ENCODE data around the gene PRIM2. TPM values are rescaled to one million over a fixed set of nuclear protein-coding genes. Genes with fewer than 3 reads are reported as not detected.
"Not testable (repeated sequence)": the region's sequence is repeated elsewhere in the genome, so short reads cannot be mapped to it uniquely, and the experiment has no call there.

Gene PRIM2
- total and polyA plus RNA-seq, 9 of the 15 experiments (the other 6 are each of a cell fraction or from before 2014, with no cell fraction given): 19.8 to 57.5 (median 33.4) TPM

DNA sequence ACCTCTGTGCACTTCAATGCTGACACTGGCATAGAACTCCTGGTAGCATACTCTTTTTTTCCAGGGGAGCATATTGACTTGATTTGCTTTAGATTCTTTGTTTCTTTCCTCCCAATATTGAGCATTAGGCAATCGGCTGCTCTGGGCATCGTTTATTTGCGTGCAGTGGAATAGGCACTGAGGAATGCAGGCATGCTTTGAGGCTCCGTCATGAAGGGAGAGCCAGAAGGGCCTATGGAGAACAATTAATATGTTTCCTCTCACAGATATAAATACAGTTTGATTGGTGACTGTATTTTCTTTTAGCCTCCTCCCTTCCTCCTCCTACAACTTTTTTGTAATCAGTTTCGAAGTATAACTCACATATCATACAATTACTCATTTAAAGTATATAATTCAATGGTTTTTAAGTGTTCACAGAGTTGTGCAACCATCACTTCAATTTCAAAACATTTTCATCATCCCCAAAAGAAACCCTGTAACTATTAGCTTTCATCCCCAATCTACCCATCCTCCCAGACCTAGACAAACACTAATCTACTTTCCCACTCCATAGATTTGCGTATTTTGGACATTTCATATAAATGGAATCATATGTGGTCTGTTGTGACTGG, 157.5 kb downstream of the PRIM2 start:
- in situ Hi-C loops (cut with MboI); H2AFZ ChIP-seq (ENCODE audit: low read depth, low read length); H3K4me1 ChIP-seq (replicated peaks in 1 of 2; ENCODE audit: control insufficient read depth in 2 of 2, insufficient read depth in 2 of 2, low read length in 2 of 2); ATAC-seq; H3K9me3 ChIP-seq (replicated peaks; ENCODE audit: control insufficient read depth, insufficient read depth, low read depth, low read length); H3K79me2 ChIP-seq (ENCODE audit: control insufficient read depth, insufficient read depth, low read length); H3K27me3 ChIP-seq (ENCODE audit: control insufficient read depth in 2 of 2, insufficient read depth in 2 of 2, low read length in 2 of 2); CTCF ChIA-PET (ENCODE audit: low intra/inter-chr PET ratio); DNase-seq (ENCODE audit: extremely low read depth in 1 of 4, low spot score in 3 of 4); H4K20me1 ChIP-seq (replicated peaks; ENCODE audit: control insufficient read depth, insufficient read depth, low read length); H3K36me3 ChIP-seq (ENCODE audit: control insufficient read depth, insufficient read depth, low read length); H3K9me1 ChIP-seq (ENCODE audit: control insufficient read depth, insufficient read depth, low read length); H3K27ac ChIP-seq (ENCODE audit: extremely low read depth, low read depth, low read length); H3K9ac ChIP-seq (ENCODE audit: insufficient read depth in 1 of 2, low read depth in 2 of 2, low read length in 2 of 2); BruUV-seq (replicated peaks); H3K4me2 ChIP-seq (ENCODE audit: insufficient read depth, low read length); H3K4me3 ChIP-seq; intact Hi-C loops (cut with micrococcal nuclease); POLR2A ChIA-PET; FAIRE-seq: not testable (repeated sequence)
- 74% methylated on average over 6 of the region's 6 CpGs for WGBS (ENCODE audit: insufficient coverage, low coverage, missing lambda C conversion rate)

- H3K27me3 ChIP-seq (ENCODE audit: control insufficient read depth in 2 of 2, insufficient read depth in 2 of 2, low read length in 2 of 2); CTCF ChIA-PET (ENCODE audit: low intra/inter-chr PET ratio); BruUV-seq (replicated peaks); H3K27ac ChIP-seq (ENCODE audit: extremely low read depth, low read depth, low read length); H3K9ac ChIP-seq (ENCODE audit: insufficient read depth in 1 of 2, low read depth in 2 of 2, low read length in 2 of 2); H2AFZ ChIP-seq (ENCODE audit: low read depth, low read length); H3K4me2 ChIP-seq (ENCODE audit: insufficient read depth, low read length); H3K36me3 ChIP-seq (ENCODE audit: control insufficient read depth, insufficient read depth, low read length); intact Hi-C loops (cut with micrococcal nuclease); in situ Hi-C loops (cut with MboI); H3K9me3 ChIP-seq (replicated peaks; ENCODE audit: control insufficient read depth, insufficient read depth, low read depth, low read length); H3K79me2 ChIP-seq (ENCODE audit: control insufficient read depth, insufficient read depth, low read length); H3K4me1 ChIP-seq (replicated peaks in 1 of 2; ENCODE audit: control insufficient read depth in 2 of 2, insufficient read depth in 2 of 2, low read length in 2 of 2); DNase-seq (ENCODE audit: extremely low read depth in 1 of 4, low spot score in 3 of 4); ATAC-seq; H3K4me3 ChIP-seq; H3K9me1 ChIP-seq (ENCODE audit: control insufficient read depth, insufficient read depth, low read length); H4K20me1 ChIP-seq (replicated peaks; ENCODE audit: control insufficient read depth, insufficient read depth, low read length); FAIRE-seq; POLR2A ChIA-PET: not testable (repeated sequence)
- WGBS (ENCODE audit: insufficient coverage, low coverage, missing lambda C conversion rate): 100% methylated on average over 2 of the region's 2 CpGs
Measured at GRCh38 chr6:57475656-57476055, 158.2 kb downstream of the PRIM2 start.

DNA sequence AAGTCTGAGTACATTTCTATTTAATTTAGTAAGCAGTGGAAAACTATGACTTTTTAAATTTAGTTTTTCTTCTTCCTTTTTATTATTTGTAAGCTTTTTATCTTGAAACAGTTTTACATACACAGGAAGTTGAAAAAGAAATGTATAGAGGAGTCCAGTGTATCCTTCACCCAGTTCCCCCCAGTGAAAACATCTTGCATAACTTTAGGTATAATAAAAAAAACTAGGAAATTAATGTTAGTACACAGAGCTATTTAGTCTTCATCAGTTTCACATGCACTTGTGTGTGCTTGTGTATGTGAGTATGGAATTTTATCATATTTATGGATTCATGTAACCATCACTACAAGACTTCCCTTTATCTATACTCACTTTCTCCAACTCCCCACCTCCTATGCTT, 162.8 kb downstream of the PRIM2 start:
- H3K9me1 ChIP-seq (ENCODE audit: control insufficient read depth, insufficient read depth, low read length); FAIRE-seq; H3K4me1 ChIP-seq (replicated peaks in 1 of 2; ENCODE audit: control insufficient read depth in 2 of 2, insufficient read depth in 2 of 2, low read length in 2 of 2); H3K27ac ChIP-seq (ENCODE audit: extremely low read depth, low read depth, low read length); H3K4me2 ChIP-seq (ENCODE audit: insufficient read depth, low read length); H3K9me3 ChIP-seq (replicated peaks; ENCODE audit: control insufficient read depth, insufficient read depth, low read depth, low read length); DNase-seq (ENCODE audit: extremely low read depth in 1 of 4, low spot score in 3 of 4); in situ Hi-C loops (cut with MboI); H3K36me3 ChIP-seq (ENCODE audit: control insufficient read depth, insufficient read depth, low read length); BruUV-seq (replicated peaks); H4K20me1 ChIP-seq (replicated peaks; ENCODE audit: control insufficient read depth, insufficient read depth, low read length); H2AFZ ChIP-seq (ENCODE audit: low read depth, low read length); H3K4me3 ChIP-seq; H3K27me3 ChIP-seq (ENCODE audit: control insufficient read depth in 2 of 2, insufficient read depth in 2 of 2, low read length in 2 of 2); CTCF ChIA-PET (ENCODE audit: low intra/inter-chr PET ratio); H3K79me2 ChIP-seq (ENCODE audit: control insufficient read depth, insufficient read depth, low read length); intact Hi-C loops (cut with micrococcal nuclease); H3K9ac ChIP-seq (ENCODE audit: insufficient read depth in 1 of 2, low read depth in 2 of 2, low read length in 2 of 2); POLR2A ChIA-PET; ATAC-seq: not testable (repeated sequence)

DNA sequence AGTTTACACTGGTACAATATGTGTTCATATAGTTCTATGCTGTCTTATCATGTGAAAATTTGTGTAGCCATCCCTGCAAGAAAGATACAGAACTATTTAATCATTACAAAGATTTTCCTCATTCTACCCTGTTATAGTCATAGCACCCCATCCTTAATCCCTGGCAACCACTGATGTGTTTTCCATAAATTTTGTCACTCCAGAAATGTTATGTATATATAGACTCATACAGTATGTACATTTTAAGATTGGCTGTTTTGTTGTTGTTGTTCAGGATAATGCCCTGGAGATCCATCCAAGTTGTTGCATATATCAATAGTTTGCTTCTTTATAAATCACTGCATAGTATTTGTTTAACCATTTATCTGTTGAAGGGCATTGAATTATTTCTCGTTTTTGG, 163.7 kb downstream of the PRIM2 start:
- in situ Hi-C loops (cut with MboI); CTCF ChIA-PET (ENCODE audit: low intra/inter-chr PET ratio); H3K9me1 ChIP-seq (ENCODE audit: control insufficient read depth, insufficient read depth, low read length); DNase-seq (ENCODE audit: extremely low read depth in 1 of 4, low spot score in 3 of 4); POLR2A ChIA-PET; H3K9ac ChIP-seq (ENCODE audit: insufficient read depth in 1 of 2, low read depth in 2 of 2, low read length in 2 of 2); BruUV-seq (replicated peaks); H3K4me2 ChIP-seq (ENCODE audit: insufficient read depth, low read length); H4K20me1 ChIP-seq (replicated peaks; ENCODE audit: control insufficient read depth, insufficient read depth, low read length); H3K4me1 ChIP-seq (replicated peaks in 1 of 2; ENCODE audit: control insufficient read depth in 2 of 2, insufficient read depth in 2 of 2, low read length in 2 of 2); FAIRE-seq; H3K27ac ChIP-seq (ENCODE audit: extremely low read depth, low read depth, low read length); H3K27me3 ChIP-seq (ENCODE audit: control insufficient read depth in 2 of 2, insufficient read depth in 2 of 2, low read length in 2 of 2); ATAC-seq; H3K4me3 ChIP-seq; intact Hi-C loops (cut with micrococcal nuclease); H2AFZ ChIP-seq (ENCODE audit: low read depth, low read length); H3K36me3 ChIP-seq (ENCODE audit: control insufficient read depth, insufficient read depth, low read length); H3K79me2 ChIP-seq (ENCODE audit: control insufficient read depth, insufficient read depth, low read length); H3K9me3 ChIP-seq (replicated peaks; ENCODE audit: control insufficient read depth, insufficient read depth, low read depth, low read length): not testable (repeated sequence)
- 18% methylated on average over 1 of the region's 1 CpG for WGBS (ENCODE audit: insufficient coverage, low coverage, missing lambda C conversion rate)
